Choroid plexus epithelial cell (primary cell): Measurements from ENCODE around the gene CEP250.
A peak's percentile ranks its signal among the peaks of the same experiment; 100 is the strongest.

Source experiments
- DNase-seq: peaks from one replicate; pipeline ENCODE4 v3.0.0-alpha.2; 2010; ENCODE audit warnings: low read depth
- H3K4me3 ChIP-seq: 2 replicates; pipeline ENCODE4 v1.5.1; 2011; ENCODE audit warnings: low read depth, mild to moderate bottlenecking, control low read depth, low read length, moderate library complexity
- TF ChIP-seq, protein P1 (sequence below): conservative IDR thresholded peaks from 2 replicates; pipeline ENCODE4 v1.5.1; 2011; ENCODE audit warnings: low read depth, mild to moderate bottlenecking, control low read depth, inconsistent platforms, low read length, moderate library complexity

The CEP250 gene

DNA sequence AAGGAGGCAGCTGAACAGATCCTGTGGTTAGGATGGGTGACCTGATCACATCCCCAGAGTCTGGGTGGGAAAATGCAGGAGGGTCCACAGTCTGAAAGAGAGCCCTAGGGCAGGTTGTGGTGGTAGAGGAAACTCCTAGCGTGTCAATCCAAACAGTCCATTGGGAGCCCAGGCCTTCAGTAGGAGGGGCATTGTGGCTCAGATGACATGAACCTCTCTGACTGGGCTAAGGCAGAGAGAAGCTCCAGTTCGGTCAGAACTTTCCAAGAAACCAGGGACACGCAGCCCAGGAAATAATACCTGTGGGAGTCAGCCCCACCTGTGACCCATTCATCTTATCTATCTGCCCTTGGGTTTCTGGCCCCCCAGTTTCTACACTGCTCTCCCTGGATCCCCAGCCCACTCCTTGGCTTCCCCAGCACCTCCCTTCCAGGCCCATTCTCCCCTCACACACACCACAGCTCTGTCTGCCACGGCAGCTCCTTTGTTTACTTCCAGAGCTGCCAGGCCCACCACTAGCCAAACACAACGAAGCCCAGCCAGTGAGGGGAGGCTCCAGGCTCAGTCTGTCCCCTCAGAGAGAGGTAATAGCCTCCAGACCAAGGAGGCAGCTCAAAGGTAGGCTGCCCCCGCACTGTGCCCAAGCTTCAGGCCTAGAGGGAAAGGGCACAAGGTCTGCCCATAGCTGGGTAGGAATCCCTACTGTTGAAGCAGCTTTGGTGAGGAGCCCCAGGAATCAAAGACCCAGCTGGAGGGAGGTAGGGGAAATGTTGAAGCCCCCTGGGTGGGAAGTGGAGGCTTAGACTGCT is 23.6 kb upstream of the CEP250 start:
- no peak overlapping the region for H3K4me3 ChIP-seq
- TF ChIP-seq, protein P1, sequence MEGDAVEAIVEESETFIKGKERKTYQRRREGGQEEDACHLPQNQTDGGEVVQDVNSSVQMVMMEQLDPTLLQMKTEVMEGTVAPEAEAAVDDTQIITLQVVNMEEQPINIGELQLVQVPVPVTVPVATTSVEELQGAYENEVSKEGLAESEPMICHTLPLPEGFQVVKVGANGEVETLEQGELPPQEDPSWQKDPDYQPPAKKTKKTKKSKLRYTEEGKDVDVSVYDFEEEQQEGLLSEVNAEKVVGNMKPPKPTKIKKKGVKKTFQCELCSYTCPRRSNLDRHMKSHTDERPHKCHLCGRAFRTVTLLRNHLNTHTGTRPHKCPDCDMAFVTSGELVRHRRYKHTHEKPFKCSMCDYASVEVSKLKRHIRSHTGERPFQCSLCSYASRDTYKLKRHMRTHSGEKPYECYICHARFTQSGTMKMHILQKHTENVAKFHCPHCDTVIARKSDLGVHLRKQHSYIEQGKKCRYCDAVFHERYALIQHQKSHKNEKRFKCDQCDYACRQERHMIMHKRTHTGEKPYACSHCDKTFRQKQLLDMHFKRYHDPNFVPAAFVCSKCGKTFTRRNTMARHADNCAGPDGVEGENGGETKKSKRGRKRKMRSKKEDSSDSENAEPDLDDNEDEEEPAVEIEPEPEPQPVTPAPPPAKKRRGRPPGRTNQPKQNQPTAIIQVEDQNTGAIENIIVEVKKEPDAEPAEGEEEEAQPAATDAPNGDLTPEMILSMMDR: no peak
- DNase-seq: no peak

DNA sequence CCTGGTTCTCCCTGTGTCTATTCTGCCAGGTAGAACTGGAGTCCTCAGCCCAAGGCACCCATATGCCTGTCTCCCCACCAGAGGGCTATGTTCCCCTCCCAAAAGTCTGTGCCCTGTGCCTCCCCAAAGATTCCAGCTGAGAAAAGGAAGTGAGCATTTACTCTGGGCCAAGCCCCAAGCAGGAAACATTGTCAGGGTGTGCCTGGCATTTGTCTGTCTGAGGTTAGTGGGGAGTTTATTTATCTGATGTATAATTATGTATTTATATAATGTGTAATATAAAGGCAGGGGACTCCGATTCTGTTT is 23.0 kb upstream of the CEP250 start:
- H3K4me3 ChIP-seq: no peak overlapping the region
- TF ChIP-seq, protein P1: peak; percentile 5
- DNase-seq: no peak

DNA sequence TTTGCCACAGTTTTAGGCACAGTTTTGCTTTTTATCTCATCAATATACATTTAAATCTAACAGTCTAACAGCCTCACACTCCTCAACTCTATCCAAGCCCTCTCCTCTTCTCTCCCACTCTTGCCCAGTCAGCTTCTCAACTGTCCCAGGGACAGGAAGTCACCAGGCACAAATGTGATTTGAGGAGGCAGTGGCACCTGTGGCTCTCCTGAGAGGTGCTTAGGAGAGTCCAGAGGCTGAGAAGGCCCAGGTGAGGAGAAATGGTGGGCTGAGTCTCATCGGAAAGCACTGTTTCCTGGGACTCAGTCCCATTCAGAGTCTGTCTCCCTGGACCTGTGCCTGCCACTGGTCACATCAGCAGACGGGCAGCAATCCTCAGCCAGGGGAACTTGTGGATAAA is 22.1 kb upstream of the CEP250 start:
- no peak overlapping the region for H3K4me3 ChIP-seq
- TF ChIP-seq, protein P1: no peak
- DNase-seq: no peak

DNA sequence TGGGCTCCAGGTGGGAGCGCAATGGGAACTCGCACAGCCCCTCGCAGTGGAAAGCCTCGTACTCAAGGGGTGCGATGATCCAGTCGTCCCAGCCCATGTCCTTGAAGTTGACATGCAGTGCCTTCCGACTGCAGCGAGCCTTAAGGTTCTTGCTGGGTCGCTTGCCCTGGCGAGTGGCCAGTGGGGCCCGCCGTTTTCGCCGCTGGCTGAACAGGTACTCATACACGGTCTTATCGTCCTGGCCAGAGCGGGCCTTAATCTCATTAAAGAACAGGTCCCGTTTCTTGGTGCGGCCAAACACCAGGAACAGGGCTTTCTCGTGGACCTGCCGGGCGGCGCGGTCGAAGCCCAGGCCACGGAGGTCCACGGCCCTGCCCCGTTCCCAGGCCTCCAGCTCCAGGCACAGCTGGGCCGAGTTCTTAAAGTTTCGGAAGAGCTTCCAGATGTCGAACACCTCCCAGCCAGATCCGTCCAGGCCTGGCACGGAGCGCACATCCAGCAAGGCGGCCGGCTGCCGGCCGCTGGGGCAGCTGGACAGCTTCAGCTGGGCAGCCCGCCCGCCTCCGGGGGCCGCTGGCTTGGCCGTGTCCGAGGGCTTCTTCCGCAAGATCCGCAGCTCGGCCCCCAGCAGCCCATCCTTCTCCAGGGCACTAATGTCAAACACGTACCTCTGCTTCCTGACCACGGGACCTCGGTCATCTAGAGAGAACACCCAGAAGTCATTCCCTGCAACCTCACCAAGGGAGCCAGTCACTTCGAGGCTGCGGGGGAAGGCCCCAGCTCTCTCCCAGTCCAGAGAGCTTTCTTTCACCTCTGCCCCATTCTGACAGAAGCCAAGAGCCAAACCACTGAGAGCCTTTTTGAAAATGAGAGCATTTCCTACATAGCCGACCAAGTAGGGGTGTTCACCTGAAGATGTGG is 21.1 kb upstream of the CEP250 start:
- DNase-seq: no peak
- TF ChIP-seq, protein P1: no peak
- H3K4me3 ChIP-seq: no peak overlapping the region

DNA sequence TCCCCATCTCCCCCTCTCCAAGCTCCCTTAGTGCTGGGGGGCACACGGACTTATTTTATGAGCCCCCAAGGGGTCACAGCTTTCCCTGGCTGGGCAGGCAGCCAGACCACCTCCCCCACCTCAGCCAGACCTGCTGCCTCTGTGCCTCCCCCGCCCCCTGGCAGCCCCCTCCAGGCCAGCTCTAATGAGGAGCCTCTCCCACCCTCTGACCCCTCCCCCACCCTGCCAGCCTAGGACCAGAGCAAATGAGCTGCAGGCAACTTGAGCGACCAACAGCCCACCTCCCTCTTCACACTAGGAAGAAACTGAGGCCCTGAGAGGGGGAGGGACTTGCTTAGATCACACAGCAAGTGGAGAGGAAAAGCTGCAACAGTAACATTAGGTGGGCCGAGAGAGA is 19.2 kb upstream of the CEP250 start:
- peak overlapping the region; percentile 38 for H3K4me3 ChIP-seq
- TF ChIP-seq, protein P1: no peak
- DNase-seq: no peak

DNA sequence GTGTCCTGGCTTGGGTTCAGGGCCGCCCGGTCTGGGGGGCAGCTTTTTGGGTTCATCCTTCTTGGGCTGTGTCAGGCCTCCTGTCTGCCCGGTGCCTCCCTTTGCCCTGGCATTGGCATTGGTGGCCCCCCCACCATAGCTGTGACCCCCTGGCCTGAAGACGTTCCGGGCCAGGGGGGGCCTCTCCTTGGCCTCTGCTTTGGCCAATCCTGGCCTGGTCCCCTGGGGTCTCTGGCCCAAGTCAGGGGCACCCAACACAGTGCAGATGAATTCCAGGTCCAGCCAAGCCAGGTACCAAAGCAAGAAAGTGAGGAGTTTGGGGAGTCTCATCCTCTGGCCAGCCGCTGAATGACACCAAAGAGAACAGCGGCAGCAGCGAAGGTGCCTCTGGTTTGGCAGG is 17.8 kb upstream of the CEP250 start:
- DNase-seq: no peak
- H3K4me3 ChIP-seq: peak overlapping the region; percentile 38
- TF ChIP-seq, protein P1: no peak
